CD4-positive, alpha-beta T cell treated with Interleukin-15 for 4 hours (primary cell): ENCODE measurements around the gene FAM53B.
A peak's percentile ranks its signal among the peaks of the same experiment; 100 is the strongest.

Source experiments
- DNase-seq: peaks from one replicate; pipeline ENCODE4 v3.0.0-alpha.2; 2020; ENCODE audit warnings: low spot score

Gene FAM53B

GRCh38 chr10:124646483-124647352 is 97.5 kb downstream of the FAM53B start:
- no peak for DNase-seq

- DNase-seq = no peak
These were observed 98.6 kb downstream of the FAM53B start for GRCh38 chr10:124645467-124646095.

GRCh38 chr10:124644771-124645415 is 99.3 kb downstream of the FAM53B start:
- no peak for DNase-seq

GRCh38 chr10:124644236-124644635 is 99.9 kb downstream of the FAM53B start:
- DNase-seq = no peak

GRCh38 chr10:124643330-124644009 is 100.7 kb downstream of the FAM53B start:
- no peak for DNase-seq

- DNase-seq = no peak
These were observed 102.0 kb downstream of the FAM53B start for GRCh38 chr10:124642088-124642710.

GRCh38 chr10:124641282-124642087 is 102.7 kb downstream of the FAM53B start:
- peak; percentile 80 for DNase-seq

- DNase-seq = peak; percentile 30
These were observed 103.5 kb downstream of the FAM53B start for GRCh38 chr10:124640538-124641231.

- DNase-seq = no peak
These were observed 104.1 kb downstream of the FAM53B start for GRCh38 chr10:124640056-124640455.

- no peak for DNase-seq
These were observed 104.5 kb downstream of the FAM53B start for GRCh38 chr10:124639646-124640045.

GRCh38 chr10:124639206-124639605 is 105.0 kb downstream of the FAM53B start:
- no peak for DNase-seq

- DNase-seq = no peak
These were observed 106.4 kb downstream of the FAM53B start for GRCh38 chr10:124637746-124638145.

GRCh38 chr10:124637091-124637700 is 107.0 kb downstream of the FAM53B start:
- DNase-seq = no peak

GRCh38 chr10:124636271-124636995 is 107.7 kb downstream of the FAM53B start:
- peak; percentile 48 for DNase-seq

- DNase-seq = no peak
These were observed 111.6 kb downstream of the FAM53B start for GRCh38 chr10:124632566-124632965.

GRCh38 chr10:124632064-124632531 is 112.1 kb downstream of the FAM53B start:
- peak; percentile 44 for DNase-seq

- no peak for DNase-seq
These were observed 113.6 kb downstream of the FAM53B start for GRCh38 chr10:124630551-124630950.

GRCh38 chr10:124629842-124630241 is 114.3 kb downstream of the FAM53B start:
- DNase-seq = no peak

GRCh38 chr10:124629415-124629814 is 114.8 kb downstream of the FAM53B start:
- DNase-seq = no peak
